ENCODE measurements around the gene PDLIM5.

GRCh38 chr4:94475794-94476193 lies 24.1 kb downstream of the PDLIM5 start:
- TF ChIP-seq POLR2A (IDR thresholded peaks at IDR 0.05; ENCODE audit: low read depth, low read length) (no peak), TAF1 (IDR thresholded peaks at IDR 0.05; ENCODE audit: low read depth, low read length) (no peak), POLR2AphosphoS5 (IDR thresholded peaks at IDR 0.05; ENCODE audit: low read depth, low read length) (no peak), SPI1 (IDR thresholded peaks at IDR 0.05; ENCODE audit: low read depth, low read length) (no peak)

Measured in GM12891 (cell line).